ENCODE measurements around the gene TTLL10.

DNA sequence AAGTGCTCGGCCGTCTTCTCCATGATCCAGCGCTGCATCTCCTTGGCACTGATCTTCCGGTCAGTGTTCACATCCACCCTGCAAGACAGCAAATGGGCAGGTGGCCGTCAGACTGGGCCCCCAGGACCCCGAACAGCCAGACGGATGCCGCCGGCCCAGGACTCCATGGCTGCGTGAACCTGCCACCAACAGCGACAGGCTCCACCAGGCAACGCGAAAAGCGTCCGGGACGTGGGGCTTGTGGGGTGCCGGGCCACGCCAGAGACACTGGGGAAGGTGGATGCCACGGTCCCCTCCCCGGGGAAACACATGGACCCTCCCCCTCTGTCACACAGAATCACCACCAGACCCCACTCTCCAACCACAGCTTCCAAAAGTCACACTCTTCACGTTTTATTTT, 50.2 kb downstream of the TTLL10 start:
- TF ChIP-seq, protein P1, sequence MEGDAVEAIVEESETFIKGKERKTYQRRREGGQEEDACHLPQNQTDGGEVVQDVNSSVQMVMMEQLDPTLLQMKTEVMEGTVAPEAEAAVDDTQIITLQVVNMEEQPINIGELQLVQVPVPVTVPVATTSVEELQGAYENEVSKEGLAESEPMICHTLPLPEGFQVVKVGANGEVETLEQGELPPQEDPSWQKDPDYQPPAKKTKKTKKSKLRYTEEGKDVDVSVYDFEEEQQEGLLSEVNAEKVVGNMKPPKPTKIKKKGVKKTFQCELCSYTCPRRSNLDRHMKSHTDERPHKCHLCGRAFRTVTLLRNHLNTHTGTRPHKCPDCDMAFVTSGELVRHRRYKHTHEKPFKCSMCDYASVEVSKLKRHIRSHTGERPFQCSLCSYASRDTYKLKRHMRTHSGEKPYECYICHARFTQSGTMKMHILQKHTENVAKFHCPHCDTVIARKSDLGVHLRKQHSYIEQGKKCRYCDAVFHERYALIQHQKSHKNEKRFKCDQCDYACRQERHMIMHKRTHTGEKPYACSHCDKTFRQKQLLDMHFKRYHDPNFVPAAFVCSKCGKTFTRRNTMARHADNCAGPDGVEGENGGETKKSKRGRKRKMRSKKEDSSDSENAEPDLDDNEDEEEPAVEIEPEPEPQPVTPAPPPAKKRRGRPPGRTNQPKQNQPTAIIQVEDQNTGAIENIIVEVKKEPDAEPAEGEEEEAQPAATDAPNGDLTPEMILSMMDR (IDR thresholded peaks at IDR 0.05): no peak
- TF ChIP-seq RAD21 (conservative IDR thresholded peaks at IDR 0.05 in 1 of 2, IDR thresholded peaks at IDR 0.05 in 1 of 2): no peak
